B cell (primary cell): Measurements from ENCODE around the gene ELMO1.

Source experiments
- CTCF ChIP-seq: fragments of 200-600 bp; IDR thresholded peaks from one replicate; pipeline ENCODE4 v1.8.0; 2022; ENCODE audit warnings: antibody characterized with exemption, mild to moderate bottlenecking
- EZH2 ChIP-seq: IDR thresholded peaks from 2 replicates; pipeline ENCODE4 v1.6.1; 2012; ENCODE audit warnings: borderline replicate concordance, low read depth, mild to moderate bottlenecking, moderate library complexity, low read length; ENCODE audit not compliant: insufficient read depth, poor library complexity, severe bottlenecking

- TF ChIP-seq EZH2 (no peak), CTCF (peak; percentile 81)
These were observed 163.8 kb downstream of the ELMO1 start for GRCh38 chr7:37284805-37285231.
